ENCODE results near the gene PCSK2. TPM values are rescaled to one million over a fixed set of nuclear protein-coding genes. Genes with fewer than 3 reads are reported as not detected.

The PCSK2 gene
- total RNA-seq, 2 experiments from 2014 or later, result not detected

DNA sequence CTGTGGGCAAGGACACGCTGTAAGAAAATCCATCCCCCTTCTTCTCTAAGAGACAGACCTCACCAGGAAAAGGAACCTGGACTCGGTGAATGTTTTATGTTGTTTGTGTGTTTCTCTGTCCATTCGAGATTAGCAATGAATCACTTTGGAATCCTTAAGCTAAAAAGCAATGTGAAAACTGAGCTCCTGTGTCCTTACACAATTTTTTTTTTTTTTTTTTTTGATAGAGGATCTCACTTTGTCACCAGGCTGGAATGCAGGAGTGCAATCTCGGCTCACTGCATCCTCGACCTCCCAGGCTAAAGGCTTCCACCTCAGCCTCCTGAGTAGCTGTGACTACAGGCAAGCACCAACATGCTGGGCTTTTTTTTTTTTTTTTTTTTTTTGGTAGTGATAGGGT is 272.2 kb downstream of the PCSK2 start:
- no peak overlapping the region for H2AFZ ChIP-seq (ENCODE audit: low read length)
- H4K20me1 ChIP-seq (ENCODE audit: insufficient read depth, low read length), result no peaks in the 10 kb centered on the region
- ChIA-PET CTCF (ENCODE audit: unreplicated experiment) (no interaction called here), POLR2A (interaction anchor here (0.6 to 1.0 kb wide), 6 partner anchors 9 to 809 kb away, joined by 3 to 7 read pairs (median 3); no protein-coding TSS in a partner anchor)
- H3K4me1 ChIP-seq (ENCODE audit: insufficient read depth, low read length, poor library complexity, severe bottlenecking), result peaks cover 5% of the 10 kb centered on the region
- intact Hi-C loops (cut with micrococcal nuclease; ENCODE audit: unreplicated experiment), result no loop called here
- H3K79me2 ChIP-seq (ENCODE audit: insufficient read depth, low read depth, low read length), result no peaks in the 10 kb centered on the region
- H3K4me2 ChIP-seq (ENCODE audit: low read length), result no peak overlapping the region
- H3K9me2 ChIP-seq (ENCODE audit: insufficient read depth, low read length), result no peaks in the 10 kb centered on the region
- H3K27ac ChIP-seq (ENCODE audit: low read depth, low read length, poor library complexity, severe bottlenecking), result no peak overlapping the region
- DNase-seq (ENCODE audit: low spot score), result no peak
- no peak overlapping the region for H3K4me3 ChIP-seq (ENCODE audit: low read depth, low read length, poor library complexity, severe bottlenecking)
- H3K36me3 ChIP-seq (ENCODE audit: insufficient read depth, low read length), result no peaks in the 10 kb centered on the region
- TF ChIP-seq, protein P1, sequence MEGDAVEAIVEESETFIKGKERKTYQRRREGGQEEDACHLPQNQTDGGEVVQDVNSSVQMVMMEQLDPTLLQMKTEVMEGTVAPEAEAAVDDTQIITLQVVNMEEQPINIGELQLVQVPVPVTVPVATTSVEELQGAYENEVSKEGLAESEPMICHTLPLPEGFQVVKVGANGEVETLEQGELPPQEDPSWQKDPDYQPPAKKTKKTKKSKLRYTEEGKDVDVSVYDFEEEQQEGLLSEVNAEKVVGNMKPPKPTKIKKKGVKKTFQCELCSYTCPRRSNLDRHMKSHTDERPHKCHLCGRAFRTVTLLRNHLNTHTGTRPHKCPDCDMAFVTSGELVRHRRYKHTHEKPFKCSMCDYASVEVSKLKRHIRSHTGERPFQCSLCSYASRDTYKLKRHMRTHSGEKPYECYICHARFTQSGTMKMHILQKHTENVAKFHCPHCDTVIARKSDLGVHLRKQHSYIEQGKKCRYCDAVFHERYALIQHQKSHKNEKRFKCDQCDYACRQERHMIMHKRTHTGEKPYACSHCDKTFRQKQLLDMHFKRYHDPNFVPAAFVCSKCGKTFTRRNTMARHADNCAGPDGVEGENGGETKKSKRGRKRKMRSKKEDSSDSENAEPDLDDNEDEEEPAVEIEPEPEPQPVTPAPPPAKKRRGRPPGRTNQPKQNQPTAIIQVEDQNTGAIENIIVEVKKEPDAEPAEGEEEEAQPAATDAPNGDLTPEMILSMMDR (conservative IDR thresholded peaks at IDR 0.05; ENCODE audit: low read length), result no peak
- no peak for TF ChIP-seq EZH2phosphoT487 (IDR thresholded peaks at IDR 0.05; ENCODE audit: borderline replicate concordance, low read depth, low read length)
- no peaks in the 10 kb centered on the region for H3K9me3 ChIP-seq (ENCODE audit: low read length)
- BruUV-seq (replicated peaks), result no TSS peak

DNA sequence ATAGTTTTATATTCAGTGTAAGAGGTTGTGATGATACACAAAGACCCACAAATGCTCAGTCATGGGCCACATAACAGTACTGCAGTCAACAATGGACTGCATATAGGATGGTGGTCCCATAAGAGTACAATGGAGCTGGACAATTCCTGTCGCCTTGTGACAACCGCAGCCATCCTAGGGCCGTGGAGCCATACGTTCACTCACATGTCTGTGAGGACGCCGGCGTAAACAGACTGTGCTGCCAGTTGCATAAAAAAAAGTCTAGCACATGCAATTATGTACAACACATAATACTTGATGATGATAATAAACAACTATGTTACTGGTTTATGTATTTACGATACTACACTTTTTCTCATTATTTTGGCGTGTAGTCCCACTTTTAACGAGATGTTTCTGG is 273.4 kb downstream of the PCSK2 start:
- Histone ChIP-seq H3K9me3 (ENCODE audit: low read length) (no peaks in the 10 kb centered on the region), H3K36me3 (ENCODE audit: insufficient read depth, low read length) (no peaks in the 10 kb centered on the region), H3K4me2 (ENCODE audit: low read length) (no peak overlapping the region), H2AFZ (ENCODE audit: low read length) (no peak overlapping the region), H3K27ac (ENCODE audit: low read depth, low read length, poor library complexity, severe bottlenecking) (no peak overlapping the region), H3K9me2 (ENCODE audit: insufficient read depth, low read length) (no peaks in the 10 kb centered on the region), H3K4me3 (ENCODE audit: low read depth, low read length, poor library complexity, severe bottlenecking) (no peak overlapping the region), H3K79me2 (ENCODE audit: insufficient read depth, low read depth, low read length) (no peaks in the 10 kb centered on the region), H4K20me1 (ENCODE audit: insufficient read depth, low read length) (no peaks in the 10 kb centered on the region), H3K4me1 (ENCODE audit: insufficient read depth, low read length, poor library complexity, severe bottlenecking) (peaks cover 9% of the 10 kb centered on the region)
- ChIA-PET CTCF (ENCODE audit: unreplicated experiment) (no interaction called here), POLR2A (no interaction called here)
- BruUV-seq (replicated peaks), result no TSS peak
- no peak for TF ChIP-seq EZH2phosphoT487 (IDR thresholded peaks at IDR 0.05; ENCODE audit: borderline replicate concordance, low read depth, low read length)
- no peak for DNase-seq (ENCODE audit: low spot score)
- intact Hi-C loops (cut with micrococcal nuclease; ENCODE audit: unreplicated experiment), result loop anchor here (10.0 kb wide), 1 partner anchor 635 kb away; the partner anchor contains the start of genes KAT14 and PET117

DNA sequence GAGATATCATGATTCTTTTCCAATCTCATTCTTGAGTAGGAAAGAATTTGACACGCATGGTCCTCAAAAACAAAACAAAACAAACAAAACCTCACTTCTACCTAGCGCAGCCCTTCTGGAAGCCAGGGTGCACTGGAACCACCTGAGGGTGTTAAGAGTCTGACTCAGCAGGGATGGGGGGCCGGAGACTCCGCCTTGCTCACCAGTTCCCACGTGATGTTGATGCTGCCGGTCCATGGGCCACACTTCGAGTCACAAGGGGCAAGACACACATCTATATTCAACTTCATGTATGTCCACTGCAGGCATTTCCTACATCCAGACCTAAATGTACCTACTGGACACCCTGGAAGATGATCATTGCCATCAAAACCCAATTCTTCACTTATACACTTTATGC is 274.0 kb downstream of the PCSK2 start:
- POLR2A ChIA-PET, result interaction anchor here (0.7 kb wide), 1 partner anchor 20 kb away, joined by 4 read pairs; no protein-coding TSS in a partner anchor
- no peak overlapping the region for H3K27ac ChIP-seq (ENCODE audit: low read depth, low read length, poor library complexity, severe bottlenecking)
- no peak overlapping the region for H2AFZ ChIP-seq (ENCODE audit: low read length)
- CTCF ChIA-PET (ENCODE audit: unreplicated experiment), result no interaction called here
- H3K4me2 ChIP-seq (ENCODE audit: low read length), result no peak overlapping the region
- H4K20me1 ChIP-seq (ENCODE audit: insufficient read depth, low read length), result no peaks in the 10 kb centered on the region
- BruUV-seq (replicated peaks), result no TSS peak
- no peaks in the 10 kb centered on the region for H3K9me3 ChIP-seq (ENCODE audit: low read length)
- peaks cover 13% of the 10 kb centered on the region for H3K4me1 ChIP-seq (ENCODE audit: insufficient read depth, low read length, poor library complexity, severe bottlenecking)
- no peak overlapping the region for H3K4me3 ChIP-seq (ENCODE audit: low read depth, low read length, poor library complexity, severe bottlenecking)
- DNase-seq (ENCODE audit: low spot score), result no peak
- H3K36me3 ChIP-seq (ENCODE audit: insufficient read depth, low read length), result no peaks in the 10 kb centered on the region
- H3K79me2 ChIP-seq (ENCODE audit: insufficient read depth, low read depth, low read length), result no peaks in the 10 kb centered on the region
- H3K9me2 ChIP-seq (ENCODE audit: insufficient read depth, low read length), result no peaks in the 10 kb centered on the region
- intact Hi-C loops (cut with micrococcal nuclease; ENCODE audit: unreplicated experiment), result loop anchor here (10.0 kb wide), 1 partner anchor 634 kb away; the partner anchor contains the start of genes KAT14 and PET117
- no peak for TF ChIP-seq EZH2phosphoT487 (IDR thresholded peaks at IDR 0.05; ENCODE audit: borderline replicate concordance, low read depth, low read length)
- TF ChIP-seq, protein P1 (conservative IDR thresholded peaks at IDR 0.05; ENCODE audit: low read length), result no peak
